K562 (cell line): ENCODE measurements around the gene ALDH7A1. TPM values are rescaled to one million over a fixed set of nuclear protein-coding genes. Genes with fewer than 3 reads are reported as not detected.

Experiments used
- ATAC-seq: fragments of 200-7000 bp; cut with Tn5 transposase; 3 replicates; pipeline ENCODE4 v1.9.1; 2020; ENCODE audit warnings: moderate library complexity
- BruUV-seq: library from RNA; stranded (reverse); fragments of 400-500 nt; replicated peaks from 2 replicates; lab custom pipeline; 2021; lab: Mats Ljungman, UMichigan
- CTCF ChIA-PET: fragments of 300-600 bp; formaldehyde crosslinking; extraction: SDS; loops from one replicate; lab custom pipeline; 2021; ENCODE audit warnings: low intra/inter-chr PET ratio; lab: Yijun Ruan, JAX
- POLR2A ChIA-PET: fragments of 300-600, 350-650 bp; sonication (Branson Sonifier 250); formaldehyde crosslinking; extraction: SDS; loops from one replicate; lab custom pipeline; 2021; ENCODE audit warnings: antibody characterized with exemption, inconsistent platforms; lab: Yijun Ruan, JAX
- DNase-seq, 4 experiments: peaks; one replicate each; pipeline versions ENCODE4 v3.0.0 to v3.0.0-alpha.2; 2011 to 2018; ENCODE audit warnings: low spot score in 3 of 4, mixed read lengths in 3 of 4; ENCODE audit errors: extremely low read depth in 1 of 4
- FAIRE-seq: peaks from 2 replicates; lab custom pipeline; 2011; peaks lifted over from hg19 to GRCh38; lab: Jason Lieb, UNC
- H2AFZ ChIP-seq: 2 replicates; pipeline ENCODE4 v1.6.0; 2011; ENCODE audit warnings: low read depth, low read length, control low read depth, inconsistent platforms
- H3K27ac ChIP-seq: fragments of 200-600 bp; 3 replicates; pipeline ENCODE4 v1.8.0; 2011; ENCODE audit warnings: low read depth, mild to moderate bottlenecking, control low read depth, inconsistent platforms, low read length, moderate library complexity, mixed read lengths; ENCODE audit errors: extremely low read depth
- H3K27me3 ChIP-seq, 2 experiments: fragments of 300-600 bp in 1 of 2; 2 replicates in 1 of 2; 3 replicates in 1 of 2; pipeline versions ENCODE4 v1.6.0 to v1.8.0; 2011; ENCODE audit warnings: inconsistent platforms in 2 of 2, low read length in 2 of 2, mild to moderate bottlenecking in 1 of 2, mixed read lengths in 1 of 2, moderate library complexity in 1 of 2; ENCODE audit not compliant: control insufficient read depth in 2 of 2, insufficient read depth in 2 of 2
- H3K36me3 ChIP-seq: fragments of 300-600 bp; 3 replicates; pipeline ENCODE4 v1.8.0; 2011; ENCODE audit warnings: mild to moderate bottlenecking, low read length, inconsistent platforms; ENCODE audit not compliant: control insufficient read depth, insufficient read depth
- H3K4me1 ChIP-seq, 2 experiments: fragments of 200-600 bp in 1 of 2; replicated peaks in 1 of 2; 2 replicates in 1 of 2; 3 replicates in 1 of 2; pipeline versions ENCODE4 v1.5.1 to v1.8.0; 2011; ENCODE audit warnings: inconsistent platforms in 2 of 2, low read length in 2 of 2, mild to moderate bottlenecking in 1 of 2, mixed read lengths in 1 of 2, moderate library complexity in 1 of 2; ENCODE audit not compliant: control insufficient read depth in 2 of 2, insufficient read depth in 2 of 2
- H3K4me2 ChIP-seq: 2 replicates; pipeline ENCODE4 v1.6.1; 2011; ENCODE audit warnings: low read length, control low read depth, inconsistent platforms, mixed read lengths; ENCODE audit not compliant: insufficient read depth
- H3K4me3 ChIP-seq: fragments of 200-600 bp; sonication (generic), shearing (Covaris generic); 2 replicates; pipeline ENCODE4 v1.5.1; 2016; ENCODE audit warnings: control low read depth, inconsistent platforms
- H3K79me2 ChIP-seq: fragments of 200-600 bp; 3 replicates; pipeline ENCODE4 v1.8.0; 2011; ENCODE audit warnings: low read length, inconsistent platforms; ENCODE audit not compliant: control insufficient read depth, insufficient read depth
- H3K9ac ChIP-seq, 2 experiments: 2 replicates each; pipeline versions ENCODE4 v1.6.0 to v1.6.1; 2011; ENCODE audit warnings: low read depth in 2 of 2, low read length in 2 of 2, control low read depth in 1 of 2, inconsistent platforms in 1 of 2, mild to moderate bottlenecking in 1 of 2, mixed read lengths in 1 of 2; ENCODE audit not compliant: insufficient read depth in 1 of 2
- H3K9me1 ChIP-seq: one replicate; pipeline ENCODE4 v1.6.0; 2011; ENCODE audit warnings: inconsistent platforms, mild to moderate bottlenecking, low read length, moderate library complexity; ENCODE audit not compliant: control insufficient read depth, insufficient read depth
- H3K9me3 ChIP-seq: replicated peaks from 2 replicates; pipeline ENCODE4 v1.5.1; 2011; ENCODE audit warnings: low read depth, low read length, inconsistent platforms; ENCODE audit not compliant: control insufficient read depth, insufficient read depth
- H4K20me1 ChIP-seq: replicated peaks from 2 replicates; pipeline ENCODE4 v1.6.1; 2011; ENCODE audit warnings: low read length, inconsistent platforms, mixed read lengths; ENCODE audit not compliant: control insufficient read depth, insufficient read depth
- ATF1 ChIP-seq, 2 experiments: fragments of 450-650 bp in 1 of 2; IDR thresholded peaks; 2 replicates each; pipeline ENCODE4 v1.6.1; 2016; ENCODE audit warnings: missing compliant biosample characterization in 1 of 2, missing genetic modification characterization in 1 of 2
- CHD7 ChIP-seq: fragments of 200-600 bp; sonication (generic); IDR thresholded peaks from one replicate; pipeline ENCODE4 v1.6.1; 2012; ENCODE audit warnings: mild to moderate bottlenecking, low read depth, low read length, inconsistent platforms
- FOXP4 ChIP-seq: sonication (generic); formaldehyde crosslinking; IDR thresholded peaks from 2 replicates; pipeline ENCODE4 v1.8.0; 2022; ENCODE audit warnings: mild to moderate bottlenecking, missing genetic modification reagents, borderline replicate concordance
- L3MBTL2 ChIP-seq: fragments of 450-650 bp; IDR thresholded peaks from 2 replicates; pipeline ENCODE4 v1.6.1; 2016; ENCODE audit warnings: mild to moderate bottlenecking, moderate library complexity
- TCF7L2 ChIP-seq: fragments of 150-350 bp; IDR thresholded peaks from 2 replicates; pipeline ENCODE4 v1.6.1; 2016; ENCODE audit warnings: low read depth, mild to moderate bottlenecking, low read length, moderate library complexity
- WGBS: fragments of 100-300 bp; shearing (Covaris generic); methylation state at CpG from one replicate; pipeline ENCODE4 v1.1.6; 2016; ENCODE audit warnings: low coverage, mixed read lengths; ENCODE audit not compliant: insufficient coverage; ENCODE audit errors: missing lambda C conversion rate; 5-methylcytosine and 5-hydroxymethylcytosine counted together
- in situ Hi-C: fragments of 300-500 bp; cut with MboI; formaldehyde crosslinking; loops from 4 replicates; pipeline ENCODE4 v1.15.0; 2018; ENCODE audit warnings: inconsistent platforms, mixed read lengths
- intact Hi-C: fragments of 100-400 bp; cut with micrococcal nuclease; formaldehyde crosslinking; loops from 2 replicates; pipeline ENCODE4 v1.14.2; 2022
- polyA plus RNA-seq, 8 experiments: library from polyadenylated mRNA; depleted of rRNA in 4 of 8; stranded (reverse) in 5 of 8; unstranded in 3 of 8; fragments of >200 nt; fragmentation: Nextera tagmentation in 2 of 8; fragmentation: Illumina TruSeq in 1 of 8; extraction: Ambion mirVana in 2 of 8; extraction: Trizol in 1 of 8; gene quantifications; 2 replicates each; pipeline versions ENCODE4 v1.2.1 to v1.2.3, GENCODE V29; 2011 to 2014; ENCODE audit warnings: inconsistent platforms in 1 of 8, missing spikeins in 1 of 8
- total RNA-seq, 7 experiments: library from RNA; depleted of rRNA in 6 of 7; stranded (reverse); fragments of >200 nt in 6 of 7; fragmentation: Illumina TruSeq in 2 of 7; extraction: Trizol in 2 of 7; gene quantifications; 2 replicates each; pipeline versions ENCODE4 v1.2.1 to v1.2.3, GENCODE V29; 2011 to 2021; ENCODE audit warnings: low replicate concordance in 1 of 7

ALDH7A1 gene
- total and polyA plus RNA-seq, 9 of the 15 experiments (the other 6 are each of a cell fraction or from before 2014, with no cell fraction given): 0.04 to 0.49 TPM; not detected in 7

GRCh38 chr5:126486332-126486731, 108.7 kb downstream of the ALDH7A1 start:
- ATAC-seq: no peak

More at GRCh38 chr5:126486332-126486731, 108.7 kb downstream of the ALDH7A1 start:
- Histone ChIP-seq H3K36me3 (no peaks in the 10 kb centered on the region), H3K9me3 (no peaks in the 10 kb centered on the region), H3K4me3 (no peak overlapping the region), H3K79me2 (no peaks in the 10 kb centered on the region), H3K9me1 (no peaks in the 10 kb centered on the region), H2AFZ (no peak overlapping the region), H3K4me2 (no peak overlapping the region), H3K9ac (no peak overlapping the region), H3K27ac (no peak overlapping the region), H3K27me3 (no peaks in the 10 kb centered on the region), H4K20me1 (no peaks in the 10 kb centered on the region), H3K4me1 (peaks cover 0 to 3% of the 10 kb centered on the region in 2 experiments; a peak in 1 of 5 replicates)
- WGBS: 55% methylated on average over 3 of the region's 3 CpGs
- POLR2A ChIA-PET: no interaction called here
- TF ChIP-seq TCF7L2: no peak
- no peak for TF ChIP-seq FOXP4 (CRISPR knock-in tag)
- TF ChIP-seq L3MBTL2: no peak
- no peak for TF ChIP-seq ATF1 (CRISPR knock-in tag; IDR thresholded peaks at IDR 0.05)
- no peak for TF ChIP-seq ATF1 (tag; IDR thresholded peaks at IDR 0.05)
- no peak for TF ChIP-seq CHD7
- intact Hi-C loops: no loop called here
- FAIRE-seq (no peak), DNase-seq (no peak)
- CTCF ChIA-PET: no interaction called here
- in situ Hi-C loops: no loop called here
- BruUV-seq: no TSS peak
